CD4-positive, alpha-beta T cell treated with Interferon alpha-2 for 1 hour (primary cell): Measurements from ENCODE around the gene DAB2.
"Not testable (repeated sequence)": the region's sequence is repeated elsewhere in the genome, so short reads cannot be mapped to it uniquely, and the experiment has no call there.

Experiments
- DNase-seq, 2 donors: peaks; one replicate each; pipeline ENCODE4 v3.0.0-alpha.2; 2020 to 2022

The DAB2 gene

GRCh38 chr5:39373791-39374190 lies 51.0 kb downstream of the DAB2 start:
- DNase-seq: no peak

DNA sequence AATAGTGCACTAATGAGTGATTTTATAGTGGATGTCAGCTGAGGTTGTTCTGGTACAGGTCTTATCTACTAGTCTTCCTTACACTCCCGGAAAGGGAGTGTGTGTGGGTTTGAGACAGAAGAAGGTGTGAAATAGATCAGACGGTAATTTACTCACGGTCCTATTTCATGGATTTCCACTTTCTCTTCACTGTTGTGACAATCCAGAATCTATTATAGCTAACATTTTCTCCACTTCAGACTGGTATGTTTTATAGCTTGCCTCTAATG lies 53.5 kb downstream of the DAB2 start:
- no peak for DNase-seq

- DNase-seq: no peak
These were observed 54.0 kb downstream of the DAB2 start for GRCh38 chr5:39370555-39371366.

DNA sequence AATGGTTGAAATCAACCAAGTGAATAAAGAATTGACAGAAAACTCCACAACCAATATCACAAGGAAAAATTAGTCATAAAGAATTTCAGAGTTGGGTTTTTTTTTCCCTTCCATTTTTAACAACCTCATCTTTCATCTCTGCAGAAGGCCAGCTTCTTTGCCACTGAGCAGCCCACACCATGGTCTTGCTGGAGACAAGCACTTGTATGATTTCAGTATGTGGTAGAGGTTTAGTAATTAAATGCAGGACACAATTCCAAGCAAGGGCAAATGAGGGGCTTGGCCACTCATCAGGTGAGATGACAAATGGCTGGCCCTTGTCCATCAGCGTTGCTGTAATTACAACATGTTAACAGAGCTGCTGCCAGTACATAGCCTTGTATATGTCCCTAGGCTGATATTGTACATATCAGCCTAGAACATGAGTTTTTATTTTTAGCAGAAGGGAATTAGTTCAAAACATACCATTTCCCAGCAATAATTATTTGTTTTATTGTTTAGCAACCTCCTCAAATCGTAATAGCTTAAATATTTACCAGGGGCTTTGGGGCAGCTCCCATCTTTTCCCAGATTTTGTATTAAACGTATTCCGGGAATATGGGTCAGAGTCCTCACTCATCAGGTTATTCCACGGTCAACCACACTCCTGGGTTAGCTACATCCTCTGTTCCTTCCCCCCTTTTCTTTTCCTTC lies 55.5 kb downstream of the DAB2 start:
- DNase-seq: no peak

GRCh38 chr5:39368116-39368515 lies 56.7 kb downstream of the DAB2 start:
- DNase-seq: no peak

- DNase-seq: no peak
These were observed 57.1 kb downstream of the DAB2 start for GRCh38 chr5:39367711-39368110.

DNA sequence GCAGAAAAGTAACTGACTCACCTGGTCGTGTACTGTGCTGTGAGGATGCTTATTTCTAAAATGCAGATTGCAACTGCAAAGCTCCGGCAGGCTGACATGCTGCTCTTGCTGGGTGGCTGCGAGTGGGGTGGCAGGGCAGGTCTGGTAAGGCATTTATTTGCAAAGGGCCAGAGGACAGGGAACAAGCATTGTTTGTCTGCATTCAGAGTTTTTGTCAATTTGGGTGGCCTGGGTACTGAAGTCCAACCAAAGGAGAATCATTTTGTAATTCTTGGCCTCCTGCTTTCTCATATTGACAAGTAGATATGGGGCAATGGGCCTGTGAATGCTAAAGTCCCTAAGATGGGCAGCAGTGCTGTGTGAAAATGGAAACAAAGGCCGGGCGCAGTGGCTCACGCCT lies 60.4 kb downstream of the DAB2 start, which contains the start of gene C9:
TSS of gene C9 (minus strand) at position 129 of the 400 bp plus-strand sequence. CDS start at position 98, 31 bp downstream.
- DNase-seq: no peak

GRCh38 chr5:39363217-39363616 lies 61.6 kb downstream of the DAB2 start:
- no peak for DNase-seq

- DNase-seq: no peak
These were observed 62.1 kb downstream of the DAB2 start for GRCh38 chr5:39362646-39363045.

DNA sequence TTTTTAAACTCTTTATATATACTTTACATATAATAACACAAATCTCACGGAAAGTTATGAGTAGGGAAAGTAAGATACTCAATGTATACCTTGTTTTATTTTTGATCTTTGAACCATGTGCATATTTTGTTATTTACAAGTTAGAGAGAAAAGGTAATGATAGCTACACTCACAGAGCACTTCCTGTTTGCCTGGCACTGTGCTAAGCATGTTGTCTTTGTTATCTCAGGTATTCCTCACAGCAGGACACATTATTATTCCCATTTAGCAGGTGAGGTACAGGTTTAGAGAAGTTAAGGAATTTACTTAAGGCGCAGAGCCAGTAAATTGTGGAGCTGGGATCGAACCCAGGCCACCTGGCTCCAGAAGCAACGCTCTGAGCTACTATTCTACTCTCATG lies 63.5 kb downstream of the DAB2 start:
- DNase-seq: no peak

GRCh38 chr5:39360471-39361111 lies 64.2 kb downstream of the DAB2 start:
- no peak for DNase-seq

DNA sequence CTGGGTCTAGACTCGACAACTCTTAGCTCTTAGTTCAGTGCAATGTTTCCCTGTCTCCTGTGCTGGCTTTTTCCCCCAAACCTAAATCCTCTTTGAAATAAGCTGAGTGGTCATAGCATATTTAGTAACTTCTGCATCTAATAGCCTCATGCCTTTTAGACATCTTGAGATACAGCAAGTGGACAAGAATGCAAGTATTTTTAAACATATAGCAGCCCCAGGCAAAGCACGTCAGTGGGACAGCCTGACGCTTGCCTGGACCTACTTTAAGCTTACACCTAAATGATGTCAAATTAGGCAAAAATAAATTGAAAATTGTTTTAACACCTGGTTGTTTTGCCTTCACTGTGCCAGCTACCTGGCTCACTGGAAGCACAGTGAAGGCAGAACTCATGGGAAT lies 68.5 kb downstream of the DAB2 start:
- DNase-seq: no peak

- DNase-seq: no peak
These were observed 69.5 kb downstream of the DAB2 start for GRCh38 chr5:39355324-39355723.

DNA sequence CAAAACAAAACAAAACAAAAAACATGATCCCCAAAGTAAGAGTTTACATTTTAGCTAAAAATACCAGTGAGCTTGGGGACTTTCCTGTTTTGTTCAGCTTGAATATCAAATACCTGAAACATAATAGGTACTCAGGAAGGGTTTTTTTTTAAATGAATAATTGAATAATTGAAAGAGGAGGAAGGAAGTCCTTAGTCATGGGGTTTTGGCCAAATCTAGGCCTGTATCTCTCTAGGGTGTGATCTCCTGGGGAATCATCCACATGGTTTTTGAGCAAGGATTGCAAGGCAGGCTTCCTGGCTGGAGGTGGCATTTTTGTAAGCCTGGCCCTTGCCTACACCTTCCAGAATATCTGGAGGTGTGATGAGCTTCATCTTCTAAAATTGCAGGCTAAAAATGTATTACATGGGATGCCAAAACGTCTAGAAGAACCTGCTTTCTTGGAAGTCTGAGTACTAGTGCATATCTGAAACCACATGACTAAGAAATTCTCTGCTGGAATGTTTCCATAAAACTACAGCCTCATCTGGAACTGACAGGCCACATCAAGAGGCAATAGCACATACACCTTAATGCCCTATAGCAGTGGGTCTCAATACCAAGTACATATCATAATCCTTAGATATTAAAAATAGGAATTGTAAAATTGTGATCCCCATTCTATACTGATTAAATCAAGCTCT lies 70.9 kb downstream of the DAB2 start:
- DNase-seq: no peak

GRCh38 chr5:39352951-39353350 lies 71.8 kb downstream of the DAB2 start:
- no peak for DNase-seq

DNA sequence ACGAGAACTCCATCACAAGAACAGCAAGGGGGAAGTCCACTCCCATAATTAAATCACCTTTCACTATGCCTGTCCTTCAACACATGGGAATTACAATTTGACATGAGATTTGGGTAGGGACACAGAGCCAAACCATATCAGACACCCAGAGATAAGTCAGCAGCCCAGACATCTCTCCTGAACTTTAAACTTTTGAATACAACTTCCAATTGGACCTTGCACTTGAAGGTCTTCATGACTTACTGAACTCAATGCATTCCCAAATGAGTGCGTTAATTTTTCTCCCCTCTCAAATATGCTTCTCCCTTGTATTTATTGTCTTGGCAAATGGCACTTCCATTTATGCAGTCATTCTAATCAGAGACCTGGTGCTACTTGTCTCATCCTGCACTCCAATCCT lies 72.6 kb downstream of the DAB2 start:
- DNase-seq: no peak

DNA sequence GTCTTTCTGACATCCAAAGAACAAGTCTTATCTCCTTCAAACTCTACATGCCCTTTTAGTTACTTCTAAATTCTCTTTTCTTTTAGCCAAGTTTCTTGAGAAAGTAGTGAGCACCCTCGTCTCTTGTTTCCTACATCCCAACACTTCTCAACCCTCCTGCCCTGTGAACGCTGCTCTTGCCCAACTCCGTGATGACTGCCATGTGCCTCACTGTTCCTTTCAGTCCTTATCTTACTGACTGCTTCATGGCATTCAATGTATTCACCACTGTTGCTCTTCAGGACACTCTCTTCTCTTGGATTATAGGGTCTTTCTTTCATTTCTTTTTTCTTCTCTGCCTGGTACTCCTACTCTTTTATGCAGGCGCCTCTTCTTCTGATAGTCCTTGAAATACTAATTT lies 75.3 kb downstream of the DAB2 start:
- DNase-seq: no peak

DNA sequence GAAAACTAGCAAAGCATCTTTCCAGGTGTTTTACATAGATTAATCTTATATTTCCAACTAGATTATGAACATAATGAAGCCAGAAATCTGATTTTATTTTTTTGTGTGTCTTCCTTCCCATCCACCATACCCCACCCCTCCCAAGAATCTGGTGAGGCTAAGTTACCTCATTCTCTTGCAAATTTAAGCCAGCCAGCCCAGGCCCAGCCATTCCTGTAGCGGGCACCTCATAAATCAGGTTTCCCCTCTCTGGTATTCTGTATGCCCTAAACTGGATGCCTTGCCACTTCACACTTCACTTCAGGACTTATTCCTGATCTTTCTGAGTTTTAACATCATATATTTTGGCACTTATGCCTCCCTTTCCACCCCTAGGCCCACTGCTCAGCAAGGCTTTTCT lies 82.3 kb downstream of the DAB2 start:
- no peak for DNase-seq

DNA sequence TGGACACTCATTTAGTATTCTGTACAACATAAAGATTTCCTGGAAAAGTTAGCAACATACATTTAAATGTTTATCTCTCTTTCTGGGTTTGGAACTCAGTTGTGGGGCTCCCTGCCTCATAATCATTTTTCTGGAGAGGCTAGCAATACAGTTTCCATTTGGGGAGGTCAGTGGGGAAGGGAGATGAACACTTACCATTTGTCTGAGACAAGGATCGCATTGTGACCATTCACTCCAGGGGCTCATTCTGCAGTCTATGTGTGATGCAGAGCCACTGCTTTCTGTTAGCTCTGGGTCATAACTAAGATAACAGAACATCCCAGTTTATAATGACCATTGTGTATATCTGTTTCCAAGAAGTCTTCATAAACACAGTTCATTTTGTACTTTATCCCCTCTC lies 82.9 kb downstream of the DAB2 start:
- DNase-seq: no peak

DNA sequence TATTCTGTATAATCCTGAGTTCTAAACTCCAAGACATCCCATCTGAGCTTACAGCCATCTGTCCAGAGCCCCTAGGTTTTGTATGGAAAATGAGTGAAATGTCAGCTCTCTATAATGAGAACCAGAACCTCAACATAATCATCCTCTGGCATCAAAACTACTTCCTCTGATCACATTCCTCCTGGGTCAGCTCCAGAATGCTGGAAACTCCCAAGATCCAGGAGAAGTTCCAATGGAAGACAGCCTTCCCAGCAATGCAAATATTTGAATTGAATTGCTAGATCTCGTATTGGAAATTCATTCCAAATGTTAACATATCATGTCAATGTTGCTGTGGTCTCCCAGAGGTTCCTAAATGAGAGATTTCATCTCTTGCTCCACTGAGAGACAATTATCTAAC lies 84.3 kb downstream of the DAB2 start:
- no peak for DNase-seq

DNA sequence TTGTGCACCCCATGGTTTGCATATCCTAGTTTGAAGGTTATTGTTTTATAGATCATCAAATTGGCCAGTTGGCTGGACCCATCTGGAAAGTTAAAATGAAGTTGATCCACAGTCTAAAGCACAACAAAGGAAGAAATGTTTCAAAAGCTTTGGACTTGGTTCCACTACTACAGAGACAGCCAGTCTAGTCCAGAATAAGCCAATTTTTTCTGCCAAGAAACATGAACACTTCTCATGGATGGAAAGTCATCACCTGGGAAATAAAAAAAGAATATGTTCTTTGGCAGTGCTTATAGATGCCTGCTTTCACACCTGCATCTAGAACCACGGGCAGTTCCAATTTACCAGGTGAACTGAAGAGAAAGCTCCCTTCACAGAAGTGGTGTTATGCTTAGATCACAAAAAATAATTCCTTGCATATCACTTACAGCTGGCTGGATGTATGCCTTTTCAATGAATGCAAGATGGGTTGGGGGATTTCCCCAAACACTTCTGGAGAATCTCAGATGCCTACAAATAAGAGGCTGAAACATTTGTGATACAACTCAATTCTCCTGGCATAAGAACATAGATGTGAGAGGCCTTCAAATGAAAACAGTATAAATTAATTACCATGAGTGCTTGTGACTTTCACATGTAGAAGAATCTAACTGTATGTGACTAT lies 87.4 kb downstream of the DAB2 start:
- DNase-seq: no peak

GRCh38 chr5:39334296-39334695 lies 90.5 kb downstream of the DAB2 start:
- DNase-seq: not testable (repeated sequence)

GRCh38 chr5:39333104-39333503 lies 91.7 kb downstream of the DAB2 start:
- DNase-seq: no peak
